A673 (cell line): ENCODE measurements around the gene RASSF7. TPM values are rescaled to one million over a fixed set of nuclear protein-coding genes. Genes with fewer than 3 reads are reported as not detected.

Experiments used
- BruUV-seq: library from RNA; stranded (reverse); fragments of 400-500 nt; replicated peaks from 2 replicates; lab custom pipeline; 2021; lab: Mats Ljungman, UMichigan
- CTCF ChIA-PET: fragments of 300-600 bp; sonication (Branson Sonifier 250); formaldehyde crosslinking; loops from one replicate; lab custom pipeline; 2022; ENCODE audit warnings: antibody characterized with exemption; lab: Charles Lee
- POLR2A ChIA-PET: fragments of 300-600 bp; sonication (Branson Sonifier 250); formaldehyde crosslinking; loops from one replicate; lab custom pipeline; 2022; ENCODE audit warnings: antibody characterized with exemption; ENCODE audit not compliant: low non-redundant PET; lab: Charles Lee
- DNase-seq: peaks from one replicate; pipeline ENCODE4 v3.0.0-alpha.2; 2015; ENCODE audit warnings: low spot score
- H3K27ac ChIP-seq: fragments of 200-600 bp; sonication (generic); 2 replicates; pipeline ENCODE4 v1.5.1; 2016; ENCODE audit warnings: mixed run types, low read depth, mild to moderate bottlenecking, mixed read lengths, antibody characterized with exemption, low read length; ENCODE audit not compliant: poor library complexity, severe bottlenecking
- H3K27me3 ChIP-seq: fragments of 200-600 bp; sonication (generic); replicated peaks from 2 replicates; pipeline ENCODE4 v1.6.1; 2017; ENCODE audit warnings: mixed run types, low read depth, mild to moderate bottlenecking, mixed read lengths, antibody characterized with exemption, low read length; ENCODE audit not compliant: insufficient read depth, poor library complexity
- H3K36me3 ChIP-seq: fragments of 200-600 bp; sonication (generic); 2 replicates; pipeline ENCODE4 v1.6.1; 2016; ENCODE audit warnings: mixed run types, mild to moderate bottlenecking, mixed read lengths, antibody characterized with exemption, low read length; ENCODE audit not compliant: insufficient read depth, poor library complexity, severe bottlenecking
- H3K4me1 ChIP-seq: fragments of 200-600 bp; sonication (generic); 2 replicates; pipeline ENCODE4 v1.6.1; 2017; ENCODE audit warnings: mixed run types, mild to moderate bottlenecking, mixed read lengths, antibody characterized with exemption, low read length; ENCODE audit not compliant: insufficient read depth, poor library complexity, severe bottlenecking
- H3K4me3 ChIP-seq: fragments of 200-600 bp; sonication (generic); 2 replicates; pipeline ENCODE4 v1.5.1; 2016; ENCODE audit warnings: low read depth, mixed run types, mild to moderate bottlenecking, mixed read lengths, low read length; ENCODE audit not compliant: poor library complexity, severe bottlenecking
- H3K9me3 ChIP-seq: fragments of 200-600 bp; sonication (generic); 2 replicates; pipeline ENCODE4 v1.6.1; 2016; ENCODE audit warnings: mixed run types, low read depth, mild to moderate bottlenecking, mixed read lengths, antibody characterized with exemption, low read length; ENCODE audit not compliant: poor library complexity, severe bottlenecking
- EZH2 ChIP-seq: fragments of 200-600 bp; sonication (generic); IDR thresholded peaks from 2 replicates; pipeline ENCODE4 v1.6.1; 2017; ENCODE audit warnings: borderline replicate concordance, low read depth, mild to moderate bottlenecking, mixed read lengths, antibody characterized with exemption, low read length; ENCODE audit not compliant: poor library complexity, severe bottlenecking
- intact Hi-C: fragments of 100-400 bp; cut with micrococcal nuclease; formaldehyde crosslinking; loops from one replicate; pipeline ENCODE4 v1.10.0; 2022; ENCODE audit not compliant: unreplicated experiment
- total RNA-seq: library from RNA; stranded (reverse); gene quantifications from 2 replicates; pipeline ENCODE4 v1.2.3, GENCODE V29; 2021
- TF ChIP-seq, protein P1 (sequence below): fragments of 300-800, 200-600 bp; sonication (generic); conservative IDR thresholded peaks from 2 replicates; pipeline ENCODE4 v1.5.1; 2017; ENCODE audit warnings: low read depth, mild to moderate bottlenecking, antibody characterized with exemption, low read length, moderate library complexity, mixed read lengths

RASSF7 gene
- total RNA-seq, 1 experiment from 2014 or later = 4.6 TPM

DNA sequence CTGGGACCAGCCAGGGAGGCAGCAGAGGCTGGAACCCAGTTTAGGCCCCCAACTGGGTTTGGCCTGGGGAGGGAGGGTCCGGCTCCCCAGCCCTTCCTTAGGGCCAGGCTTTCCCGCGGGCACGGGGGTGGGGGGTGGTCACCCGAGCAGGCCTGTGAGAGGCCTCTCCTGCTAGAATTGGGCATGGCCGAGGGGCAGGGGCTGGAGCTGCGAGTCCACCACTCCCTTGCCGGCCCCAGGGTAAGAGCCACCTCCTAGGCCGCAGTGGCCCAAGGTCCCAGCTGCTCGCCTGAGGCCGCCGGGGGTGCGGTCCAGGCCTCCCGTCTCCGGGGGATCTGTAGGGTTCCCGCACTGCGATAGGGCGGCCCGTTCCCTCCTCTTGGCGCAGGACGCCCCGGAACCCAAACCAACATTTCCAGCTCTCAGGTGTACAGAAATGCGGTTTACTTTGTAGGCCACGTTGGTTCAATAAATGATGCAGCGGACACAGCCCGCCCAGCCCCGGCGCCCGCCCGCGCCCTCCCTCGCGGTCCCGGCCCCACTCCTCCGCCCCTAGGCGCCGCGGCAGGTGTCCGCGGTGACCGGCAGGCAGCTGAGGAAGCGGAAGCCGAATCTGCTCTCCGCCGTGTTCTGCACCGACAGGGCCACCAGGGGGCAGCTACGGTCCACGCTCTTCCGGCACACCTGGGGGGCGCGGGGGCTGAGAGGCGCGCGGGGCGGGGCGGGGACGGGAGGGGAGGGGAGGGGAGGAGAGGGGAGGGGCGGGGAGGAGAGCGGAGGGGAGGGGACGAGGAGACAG, 6.1 kb upstream of the RASSF7 start:
- CTCF ChIA-PET = interaction anchor here (0.5 to 1.0 kb wide), 4 partner anchors 107 to 492 kb away, joined by 3 to 7 read pairs (median 4); partner anchors contain the start of gene DEAF1
- H3K4me1 ChIP-seq = peaks cover 6% of the 10 kb centered on the region
- POLR2A ChIA-PET = no interaction called here
- H3K27ac ChIP-seq = no peak overlapping the region
- TF ChIP-seq, protein P1, sequence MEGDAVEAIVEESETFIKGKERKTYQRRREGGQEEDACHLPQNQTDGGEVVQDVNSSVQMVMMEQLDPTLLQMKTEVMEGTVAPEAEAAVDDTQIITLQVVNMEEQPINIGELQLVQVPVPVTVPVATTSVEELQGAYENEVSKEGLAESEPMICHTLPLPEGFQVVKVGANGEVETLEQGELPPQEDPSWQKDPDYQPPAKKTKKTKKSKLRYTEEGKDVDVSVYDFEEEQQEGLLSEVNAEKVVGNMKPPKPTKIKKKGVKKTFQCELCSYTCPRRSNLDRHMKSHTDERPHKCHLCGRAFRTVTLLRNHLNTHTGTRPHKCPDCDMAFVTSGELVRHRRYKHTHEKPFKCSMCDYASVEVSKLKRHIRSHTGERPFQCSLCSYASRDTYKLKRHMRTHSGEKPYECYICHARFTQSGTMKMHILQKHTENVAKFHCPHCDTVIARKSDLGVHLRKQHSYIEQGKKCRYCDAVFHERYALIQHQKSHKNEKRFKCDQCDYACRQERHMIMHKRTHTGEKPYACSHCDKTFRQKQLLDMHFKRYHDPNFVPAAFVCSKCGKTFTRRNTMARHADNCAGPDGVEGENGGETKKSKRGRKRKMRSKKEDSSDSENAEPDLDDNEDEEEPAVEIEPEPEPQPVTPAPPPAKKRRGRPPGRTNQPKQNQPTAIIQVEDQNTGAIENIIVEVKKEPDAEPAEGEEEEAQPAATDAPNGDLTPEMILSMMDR = peak; percentile 52; the same call in 1 of the 2 replicates
- TF ChIP-seq EZH2 = no peak
- H3K36me3 ChIP-seq = no peaks in the 10 kb centered on the region
- H3K27me3 ChIP-seq = peaks cover 22% of the 10 kb centered on the region
- peak; percentile 80 for DNase-seq
- BruUV-seq = no TSS peak
- intact Hi-C loops = loop anchor here (10.0 kb wide), 1 partner anchor 170 kb away; no protein-coding TSS in a partner anchor
- no peaks in the 10 kb centered on the region for H3K9me3 ChIP-seq
- peak overlapping the region; percentile 50 for H3K4me3 ChIP-seq

DNA sequence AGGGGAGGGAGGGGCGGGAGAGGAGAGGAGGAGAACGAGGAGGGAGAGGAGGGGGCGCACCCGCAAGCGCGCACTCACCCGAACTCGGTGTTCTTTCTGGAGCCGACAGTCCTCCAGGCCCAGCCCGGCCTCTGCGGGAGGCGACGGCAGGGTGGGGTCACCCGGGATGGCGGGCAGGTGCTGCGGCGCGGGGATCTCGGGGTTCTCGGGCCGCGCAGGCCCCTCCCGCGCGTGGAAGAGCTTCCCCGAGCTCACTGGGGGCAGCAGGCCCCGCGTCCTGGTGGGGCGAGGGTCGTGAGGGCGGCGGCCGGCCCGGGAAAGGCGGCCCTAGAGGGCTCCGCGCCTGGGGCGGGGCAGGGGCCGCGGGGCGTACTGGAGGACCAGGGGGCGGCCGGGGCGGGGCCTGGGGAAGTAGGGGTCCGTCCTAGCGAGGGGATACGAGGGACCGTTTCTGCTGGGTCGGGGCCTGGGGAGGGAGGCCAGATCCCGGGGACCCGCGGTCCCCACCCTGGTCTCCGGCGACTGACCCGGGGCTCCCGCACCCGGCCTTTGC, 5.5 kb upstream of the RASSF7 start:
- intact Hi-C loops = loop anchor here (10.0 kb wide), 1 partner anchor 169 kb away; no protein-coding TSS in a partner anchor
- TF ChIP-seq, protein P1 = no peak
- TF ChIP-seq EZH2 = no peak
- H3K36me3 ChIP-seq = no peaks in the 10 kb centered on the region
- H3K9me3 ChIP-seq = no peaks in the 10 kb centered on the region
- DNase-seq = no peak
- POLR2A ChIA-PET = no interaction called here
- no TSS peak for BruUV-seq
- CTCF ChIA-PET = interaction anchor here (0.5 to 1.0 kb wide), 3 partner anchors 106 to 175 kb away, joined by 3 to 5 read pairs (median 3); partner anchors contain the start of gene DEAF1
- peaks cover 22% of the 10 kb centered on the region for H3K27me3 ChIP-seq
- H3K27ac ChIP-seq = no peak overlapping the region
- peak overlapping the region; percentile 50 for H3K4me3 ChIP-seq
- H3K4me1 ChIP-seq = peaks cover 12% of the 10 kb centered on the region

GRCh38 chr11:555780-556661, 4.7 kb upstream of the RASSF7 start:
- no peak for DNase-seq
- no peaks in the 10 kb centered on the region for H3K9me3 ChIP-seq
- ChIA-PET CTCF (interaction anchor here (0.8 kb wide), 1 partner anchor 105 kb away, joined by 5 read pairs; no protein-coding TSS in a partner anchor), POLR2A (interaction anchor here (0.6 kb wide), 1 partner anchor 201 kb away, joined by 3 read pairs; no protein-coding TSS in a partner anchor)
- H3K36me3 ChIP-seq = no peaks in the 10 kb centered on the region
- intact Hi-C loops = loop anchor here (10.0 kb wide), 1 partner anchor 169 kb away; no protein-coding TSS in a partner anchor
- TF ChIP-seq, protein P1 = no peak
- no peak for TF ChIP-seq EZH2
- no peak overlapping the region for H3K27ac ChIP-seq
- peaks cover 12% of the 10 kb centered on the region for H3K4me1 ChIP-seq
- H3K27me3 ChIP-seq = peaks cover 22% of the 10 kb centered on the region
- BruUV-seq = no TSS peak
- H3K4me3 ChIP-seq = peak overlapping the region; percentile 50
